Neural progenitor cell (in vitro differentiated cells): ENCODE data around the gene KRTAP13-3.

Source experiments
- CTCF ChIP-seq: fragments of 200-600 bp; sonication (generic); IDR thresholded peaks from 2 replicates; pipeline ENCODE4 v1.5.1; 2017; ENCODE audit warnings: antibody characterized with exemption, mild to moderate bottlenecking
- EZH2 ChIP-seq: fragments of 200-600 bp; sonication (generic); IDR thresholded peaks from 2 replicates; pipeline ENCODE4 v1.6.1; 2017; ENCODE audit warnings: antibody characterized with exemption, mild to moderate bottlenecking, moderate library complexity

- TF ChIP-seq CTCF (no peak), EZH2 (no peak)
These were observed 30.0 kb downstream of the KRTAP13-3 start, which contains the start of gene KRTAP13-1 for GRCh38 chr21:30395731-30396130.
